Left ventricle myocardium inferior (tissue), 1 donor: ENCODE measurements around the gene KIF21B. TPM values are rescaled to one million over a fixed set of nuclear protein-coding genes. Genes with fewer than 3 reads are reported as not detected.

Experiments used
- DNase-seq: peaks from one replicate; pipeline ENCODE4 v3.0.0-alpha.2; 2020
- H3K27ac ChIP-seq: fragments of 200-600 bp; replicated peaks from 2 replicates; pipeline ENCODE4 v1.8.0; 2021
- H3K27me3 ChIP-seq: fragments of 200-600 bp; 2 replicates; pipeline ENCODE4 v1.8.0; 2021; ENCODE audit warnings: low read depth
- H3K36me3 ChIP-seq: fragments of 200-600 bp; 2 replicates; pipeline ENCODE4 v1.8.0; 2021
- H3K4me1 ChIP-seq: fragments of 200-600 bp; 2 replicates; pipeline ENCODE4 v1.8.0; 2021
- H3K4me3 ChIP-seq: fragments of 200-600 bp; 2 replicates; pipeline ENCODE4 v1.8.0; 2021; ENCODE audit warnings: mild to moderate bottlenecking, moderate library complexity
- H3K9me3 ChIP-seq: fragments of 200-600 bp; replicated peaks from 2 replicates; pipeline ENCODE4 v1.8.0; 2021
- CTCF ChIP-seq: fragments of 200-600 bp; IDR thresholded peaks from 2 replicates; pipeline ENCODE4 v1.8.0; 2021; ENCODE audit warnings: antibody characterized with exemption, mild to moderate bottlenecking, borderline replicate concordance
- intact Hi-C: fragments of 100-400 bp; cut with micrococcal nuclease; formaldehyde crosslinking; loops from one replicate; pipeline ENCODE4 v1.11.0; 2022
- total RNA-seq: library from RNA; stranded (reverse); fragmentation: NEBNext Ultra II Directional; extraction: Animal tissue kit (Norgen Biotek cat#: 25700); gene quantifications from one replicate; pipeline ENCODE4 v1.2.1, GENCODE V29; 2021
- donor health status: DM: no; HTN: yes; CAD: no; lungs with severe emphysema.

KIF21B gene
- total RNA-seq, 1 donor from 2014 or later, result 0.47 TPM

- no peak for TF ChIP-seq CTCF
- H3K9me3 ChIP-seq, result no peaks in the 10 kb centered on the region
- H3K27ac ChIP-seq, result no peak overlapping the region
- H3K27me3 ChIP-seq, result peaks cover 23% of the 10 kb centered on the region
- H3K4me3 ChIP-seq, result peak overlapping the region; percentile 69
- H3K36me3 ChIP-seq, result no peaks in the 10 kb centered on the region
- intact Hi-C loops, result no loop called here
- H3K4me1 ChIP-seq, result peaks cover 47% of the 10 kb centered on the region
- DNase-seq, result no peak
Observed at GRCh38 chr1:201023920-201024624, 558 bp upstream of the KIF21B start.

- intact Hi-C loops, result no loop called here
Observed at GRCh38 chr1:201022820-201023516, 546 bp downstream of the KIF21B start.

GRCh38 chr1:201022493-201022819, 1.1 kb downstream of the KIF21B start:
- DNase-seq, result no peak
- no peak for TF ChIP-seq CTCF
- peak overlapping the region; percentile 69 for H3K4me3 ChIP-seq
- H3K9me3 ChIP-seq, result no peaks in the 10 kb centered on the region
- intact Hi-C loops, result no loop called here
- H3K4me1 ChIP-seq, result peaks cover 31% of the 10 kb centered on the region
- peaks cover 34% of the 10 kb centered on the region for H3K27me3 ChIP-seq
- no peaks in the 10 kb centered on the region for H3K36me3 ChIP-seq
- no peak overlapping the region for H3K27ac ChIP-seq

More at GRCh38 chr1:201022820-201023516, 546 bp downstream of the KIF21B start:
- Histone ChIP-seq H3K27me3 (peaks cover 28% of the 10 kb centered on the region), H3K27ac (no peak overlapping the region), H3K4me3 (peak overlapping the region; percentile 69), H3K4me1 (peaks cover 36% of the 10 kb centered on the region), H3K9me3 (no peaks in the 10 kb centered on the region), H3K36me3 (no peaks in the 10 kb centered on the region)
- no peak for DNase-seq
- no peak for TF ChIP-seq CTCF

- no peaks in the 10 kb centered on the region for H3K36me3 ChIP-seq
- H3K9me3 ChIP-seq, result no peaks in the 10 kb centered on the region
- H3K4me1 ChIP-seq, result peaks cover 31% of the 10 kb centered on the region
- no peak for TF ChIP-seq CTCF
- intact Hi-C loops, result no loop called here
- H3K27me3 ChIP-seq, result peaks cover 40% of the 10 kb centered on the region
- no peak overlapping the region for H3K4me3 ChIP-seq
- no peak for DNase-seq
- H3K27ac ChIP-seq, result no peak overlapping the region
Observed at GRCh38 chr1:201021630-201022492, 1.7 kb downstream of the KIF21B start.
